ENCODE data around the gene C14orf93.
A peak's percentile ranks its signal among the peaks of the same experiment; 100 is the strongest.
"Not testable (repeated sequence)": the region's sequence is repeated elsewhere in the genome, so short reads cannot be mapped to it uniquely, and the experiment has no call there.

Gene C14orf93

GRCh38 chr14:23021434-23021833, 11.5 kb upstream of the C14orf93 start:
- DNase-seq (ENCODE audit: low read depth in 1 of 2, low spot score in 1 of 2), result no peak

- no peak for DNase-seq (ENCODE audit: low read depth in 1 of 2, low spot score in 1 of 2)
Observed at GRCh38 chr14:23020143-23021128, 10.5 kb upstream of the C14orf93 start.

GRCh38 chr14:23018107-23018506, 8.2 kb upstream of the C14orf93 start:
- no peak for DNase-seq (ENCODE audit: low read depth in 1 of 2, low spot score in 1 of 2)

GRCh38 chr14:23017091-23017490, 7.1 kb upstream of the C14orf93 start:
- DNase-seq (ENCODE audit: low read depth in 1 of 2, low spot score in 1 of 2), result no peak

GRCh38 chr14:23015618-23016017, 5.7 kb upstream of the C14orf93 start:
- DNase-seq (ENCODE audit: low read depth in 1 of 2, low spot score in 1 of 2), result no peak

GRCh38 chr14:23013749-23014054, 3.8 kb upstream of the C14orf93 start:
- DNase-seq (ENCODE audit: low read depth in 1 of 2, low spot score in 1 of 2), result not testable (repeated sequence)

GRCh38 chr14:23013054-23013748, 3.3 kb upstream of the C14orf93 start:
- DNase-seq (ENCODE audit: low read depth in 1 of 2, low spot score in 1 of 2), result no peak

- no peak for DNase-seq (ENCODE audit: low read depth in 1 of 2, low spot score in 1 of 2)
Observed at GRCh38 chr14:23009483-23009938, 432 bp downstream of the C14orf93 start.

GRCh38 chr14:23008831-23009230, 1.1 kb downstream of the C14orf93 start:
- no peak for DNase-seq (ENCODE audit: low read depth in 1 of 2, low spot score in 1 of 2)

- DNase-seq (ENCODE audit: low read depth in 1 of 2, low spot score in 1 of 2), result peak; percentile 84 to 95
Observed at GRCh38 chr14:23006544-23007419, 3.2 kb downstream of the C14orf93 start.

- DNase-seq (ENCODE audit: low read depth in 1 of 2, low spot score in 1 of 2), result no peak
Observed at GRCh38 chr14:23006188-23006534, 3.8 kb downstream of the C14orf93 start.

- no peak for DNase-seq (ENCODE audit: low read depth in 1 of 2, low spot score in 1 of 2)
Observed at GRCh38 chr14:23005451-23006187, 4.3 kb downstream of the C14orf93 start.

- DNase-seq (ENCODE audit: low read depth in 1 of 2, low spot score in 1 of 2), result not testable (repeated sequence)
Observed at GRCh38 chr14:23004274-23004673, 5.7 kb downstream of the C14orf93 start.

- DNase-seq (ENCODE audit: low read depth in 1 of 2, low spot score in 1 of 2), result no peak
Observed at GRCh38 chr14:23002592-23002991, 7.4 kb downstream of the C14orf93 start.

GRCh38 chr14:23000860-23001259, 9.1 kb downstream of the C14orf93 start:
- DNase-seq (ENCODE audit: low read depth in 1 of 2, low spot score in 1 of 2), result no peak

GRCh38 chr14:22998329-22999012, 11.5 kb downstream of the C14orf93 start:
- DNase-seq (ENCODE audit: low read depth in 1 of 2, low spot score in 1 of 2), result no peak

- no peak for DNase-seq (ENCODE audit: low read depth in 1 of 2, low spot score in 1 of 2)
Observed at GRCh38 chr14:22997676-22998323, 12.1 kb downstream of the C14orf93 start.

- no peak for DNase-seq (ENCODE audit: low read depth in 1 of 2, low spot score in 1 of 2)
Observed at GRCh38 chr14:22996768-22997654, 12.9 kb downstream of the C14orf93 start.
